ENCODE results near the gene WDR18.
"Not testable (repeated sequence)": the region's sequence is repeated elsewhere in the genome, so short reads cannot be mapped to it uniquely, and the experiment has no call there.

DNA sequence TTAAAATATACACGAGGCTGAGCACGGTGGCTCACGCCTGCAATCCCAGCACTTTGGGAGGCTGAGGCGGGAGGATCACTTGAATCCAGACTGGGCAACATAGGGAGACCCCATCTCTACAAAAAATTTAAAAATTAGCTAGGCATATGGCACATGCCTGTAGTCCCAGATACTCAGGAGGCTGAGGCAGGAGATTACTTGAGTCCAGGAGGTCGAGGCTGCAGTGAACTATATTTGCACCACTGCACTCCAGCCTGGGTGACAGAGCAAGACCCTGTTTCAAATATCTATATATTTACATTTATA, 39.7 kb downstream of the WDR18 start:
- TF ChIP-seq, protein P1, sequence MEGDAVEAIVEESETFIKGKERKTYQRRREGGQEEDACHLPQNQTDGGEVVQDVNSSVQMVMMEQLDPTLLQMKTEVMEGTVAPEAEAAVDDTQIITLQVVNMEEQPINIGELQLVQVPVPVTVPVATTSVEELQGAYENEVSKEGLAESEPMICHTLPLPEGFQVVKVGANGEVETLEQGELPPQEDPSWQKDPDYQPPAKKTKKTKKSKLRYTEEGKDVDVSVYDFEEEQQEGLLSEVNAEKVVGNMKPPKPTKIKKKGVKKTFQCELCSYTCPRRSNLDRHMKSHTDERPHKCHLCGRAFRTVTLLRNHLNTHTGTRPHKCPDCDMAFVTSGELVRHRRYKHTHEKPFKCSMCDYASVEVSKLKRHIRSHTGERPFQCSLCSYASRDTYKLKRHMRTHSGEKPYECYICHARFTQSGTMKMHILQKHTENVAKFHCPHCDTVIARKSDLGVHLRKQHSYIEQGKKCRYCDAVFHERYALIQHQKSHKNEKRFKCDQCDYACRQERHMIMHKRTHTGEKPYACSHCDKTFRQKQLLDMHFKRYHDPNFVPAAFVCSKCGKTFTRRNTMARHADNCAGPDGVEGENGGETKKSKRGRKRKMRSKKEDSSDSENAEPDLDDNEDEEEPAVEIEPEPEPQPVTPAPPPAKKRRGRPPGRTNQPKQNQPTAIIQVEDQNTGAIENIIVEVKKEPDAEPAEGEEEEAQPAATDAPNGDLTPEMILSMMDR (optimal IDR thresholded peaks at IDR 0.05 in 1 of 3, IDR thresholded peaks at IDR 0.05 in 1 of 3, conservative IDR thresholded peaks at IDR 0.05 in 1 of 3; ENCODE audit: extremely low read depth in 1 of 3, insufficient read depth in 2 of 3, low read length in 3 of 3): not testable (repeated sequence)
- not testable (repeated sequence) for TF ChIP-seq EZH2 (IDR thresholded peaks at IDR 0.05; ENCODE audit: low read length)

Measured in keratinocyte (primary cell).